Calu3 (cell line): ENCODE measurements around the gene MECR. TPM values are rescaled to one million over a fixed set of nuclear protein-coding genes. Genes with fewer than 3 reads are reported as not detected.

Experiments
- BruUV-seq: library from RNA; stranded (reverse); fragments of 400-500 nt; replicated peaks from 2 replicates; lab custom pipeline; 2021; lab: Mats Ljungman, UMichigan
- CTCF ChIA-PET: fragments of 300-600 bp; sonication (Branson Sonifier 250); formaldehyde crosslinking; loops from one replicate; lab custom pipeline; 2022; ENCODE audit warnings: antibody characterized with exemption; lab: Charles Lee
- DNase-seq: peaks from one replicate; pipeline ENCODE4 v3.0.0; 2022
- H3K27ac Mint-ChIP-seq: one replicate; pipeline ENCODE4 v1.8.0; 2022; ENCODE audit warnings: mixed read lengths; ENCODE audit not compliant: unreplicated experiment
- H3K27me3 Mint-ChIP-seq: one replicate; pipeline ENCODE4 v1.8.0; 2022; ENCODE audit warnings: mixed read lengths; ENCODE audit not compliant: unreplicated experiment
- H3K36me3 Mint-ChIP-seq: one replicate; pipeline ENCODE4 v1.8.0; 2022; ENCODE audit warnings: mild to moderate bottlenecking, moderate library complexity, mixed read lengths; ENCODE audit not compliant: insufficient read depth, unreplicated experiment
- H3K4me1 Mint-ChIP-seq: one replicate; pipeline ENCODE4 v1.8.0; 2022; ENCODE audit warnings: mild to moderate bottlenecking, low read depth, mixed read lengths; ENCODE audit not compliant: unreplicated experiment
- H3K4me3 Mint-ChIP-seq: one replicate; pipeline ENCODE4 v1.8.0; 2022; ENCODE audit warnings: mild to moderate bottlenecking, low read depth, moderate library complexity, mixed read lengths; ENCODE audit not compliant: unreplicated experiment
- H3K9me3 Mint-ChIP-seq: one replicate; pipeline ENCODE4 v1.8.0; 2022; ENCODE audit warnings: low read depth, mixed read lengths; ENCODE audit not compliant: unreplicated experiment
- intact Hi-C: fragments of 100-400 bp; cut with micrococcal nuclease; formaldehyde crosslinking; loops from one replicate; pipeline ENCODE4 v1.10.0; 2022; ENCODE audit not compliant: unreplicated experiment
- total RNA-seq: library from RNA; stranded (reverse); gene quantifications from 2 replicates; pipeline ENCODE4 v1.2.3, GENCODE V29; 2022
- TF ChIP-seq, protein P1 (sequence below): fragments of 200-600 bp; IDR thresholded peaks from one replicate; pipeline ENCODE4 v1.8.0; 2022; ENCODE audit warnings: antibody characterized with exemption; ENCODE audit not compliant: unreplicated experiment

Gene MECR
- total RNA-seq, 1 experiment from 2014 or later, result 46.8 TPM

DNA sequence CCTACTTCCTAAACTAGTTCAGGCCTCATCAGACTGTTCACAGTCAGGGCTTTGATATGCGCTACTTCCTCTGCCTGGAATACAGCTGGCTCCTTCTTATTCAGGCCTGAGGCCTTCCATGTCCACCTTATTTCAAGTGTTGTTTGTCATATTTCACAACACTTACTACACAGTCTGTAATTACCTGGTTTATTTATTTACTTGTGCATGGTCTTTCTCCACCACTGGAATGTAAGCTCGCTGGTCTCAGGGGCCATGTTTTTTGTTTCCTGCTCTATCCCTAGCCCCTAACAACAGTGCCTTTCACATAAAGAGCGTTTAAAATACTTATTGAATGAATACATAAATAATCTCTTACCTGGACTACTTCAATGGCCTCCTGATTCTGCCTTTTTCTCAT is 44.5 kb downstream of the MECR start:
- BruUV-seq, result no TSS peak
- H3K4me1 Mint-ChIP-seq, result peaks cover 10% of the 10 kb centered on the region
- no peak overlapping the region for H3K4me3 Mint-ChIP-seq
- no peak for DNase-seq
- CTCF ChIA-PET, result no interaction called here
- intact Hi-C loops, result no loop called here
- peaks cover 13% of the 10 kb centered on the region for H3K36me3 Mint-ChIP-seq
- H3K9me3 Mint-ChIP-seq, result no peaks in the 10 kb centered on the region
- H3K27me3 Mint-ChIP-seq, result no peaks in the 10 kb centered on the region
- peak overlapping the region; percentile 22 for H3K27ac Mint-ChIP-seq
- TF ChIP-seq, protein P1, sequence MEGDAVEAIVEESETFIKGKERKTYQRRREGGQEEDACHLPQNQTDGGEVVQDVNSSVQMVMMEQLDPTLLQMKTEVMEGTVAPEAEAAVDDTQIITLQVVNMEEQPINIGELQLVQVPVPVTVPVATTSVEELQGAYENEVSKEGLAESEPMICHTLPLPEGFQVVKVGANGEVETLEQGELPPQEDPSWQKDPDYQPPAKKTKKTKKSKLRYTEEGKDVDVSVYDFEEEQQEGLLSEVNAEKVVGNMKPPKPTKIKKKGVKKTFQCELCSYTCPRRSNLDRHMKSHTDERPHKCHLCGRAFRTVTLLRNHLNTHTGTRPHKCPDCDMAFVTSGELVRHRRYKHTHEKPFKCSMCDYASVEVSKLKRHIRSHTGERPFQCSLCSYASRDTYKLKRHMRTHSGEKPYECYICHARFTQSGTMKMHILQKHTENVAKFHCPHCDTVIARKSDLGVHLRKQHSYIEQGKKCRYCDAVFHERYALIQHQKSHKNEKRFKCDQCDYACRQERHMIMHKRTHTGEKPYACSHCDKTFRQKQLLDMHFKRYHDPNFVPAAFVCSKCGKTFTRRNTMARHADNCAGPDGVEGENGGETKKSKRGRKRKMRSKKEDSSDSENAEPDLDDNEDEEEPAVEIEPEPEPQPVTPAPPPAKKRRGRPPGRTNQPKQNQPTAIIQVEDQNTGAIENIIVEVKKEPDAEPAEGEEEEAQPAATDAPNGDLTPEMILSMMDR, result no peak

DNA sequence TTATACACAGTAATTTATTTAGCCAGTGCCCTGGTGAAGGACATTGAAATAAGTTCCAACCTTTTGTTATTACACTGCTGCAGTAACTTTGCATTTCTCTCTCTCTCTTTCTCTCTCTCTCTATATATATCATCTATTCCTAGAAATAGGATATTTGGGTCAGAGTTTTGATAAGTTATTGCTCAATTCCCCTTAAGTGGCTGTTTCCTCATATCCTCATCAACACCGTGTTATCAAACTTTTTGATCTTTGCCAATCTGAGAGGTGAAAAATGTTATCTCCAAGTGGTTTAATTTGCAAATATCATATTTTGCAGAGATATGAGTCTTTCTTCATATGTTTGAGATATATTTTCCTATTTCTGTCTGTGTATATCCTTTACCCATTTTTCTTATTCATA is 47.4 kb downstream of the MECR start:
- peaks cover 41% of the 10 kb centered on the region for H3K36me3 Mint-ChIP-seq

GRCh38 chr1:29181413-29182225 is 49.1 kb downstream of the MECR start, which contains the start of gene SRSF4:
Gene SRSF4 (minus strand): TSS chr1:29181900. CDS start chr1:29181752, 148 bp downstream.
- peak within 1 kb of the TSS; percentile 86 for H3K27ac Mint-ChIP-seq
- CTCF ChIA-PET, result interaction anchor here (0.8 to 3.2 kb wide), 4 partner anchors 13 to 300 kb away, joined by 4 to 31 read pairs (median 10); no protein-coding TSS in a partner anchor
- no peaks in the 10 kb centered on the region for H3K9me3 Mint-ChIP-seq
- peaks cover 28% of the 10 kb centered on the region for H3K4me1 Mint-ChIP-seq
- DNase-seq, result peak; percentile 99
- BruUV-seq, result no TSS peak
- peak within 1 kb of the TSS; percentile 90 for H3K4me3 Mint-ChIP-seq
- TF ChIP-seq, protein P1, result peak; percentile 76
- no peaks in the 10 kb centered on the region for H3K27me3 Mint-ChIP-seq
- peaks cover 53% of the 10 kb centered on the region for H3K36me3 Mint-ChIP-seq
- intact Hi-C loops, result no loop called here

More for the DNA sequence above, 47.4 kb downstream of the MECR start:
- no peak for DNase-seq
- Mint-ChIP-seq H3K9me3 (no peaks in the 10 kb centered on the region), H3K4me3 (peak overlapping the region; percentile 90), H3K4me1 (peaks cover 28% of the 10 kb centered on the region), H3K27ac (no peak overlapping the region), H3K27me3 (no peaks in the 10 kb centered on the region)
- intact Hi-C loops, result no loop called here
- CTCF ChIA-PET, result interaction anchor here (0.6 to 3.2 kb wide), 4 partner anchors 9 to 139 kb away, joined by 3 to 31 read pairs (median 4); no protein-coding TSS in a partner anchor
- no TSS peak for BruUV-seq
- TF ChIP-seq, protein P1, result no peak

DNA sequence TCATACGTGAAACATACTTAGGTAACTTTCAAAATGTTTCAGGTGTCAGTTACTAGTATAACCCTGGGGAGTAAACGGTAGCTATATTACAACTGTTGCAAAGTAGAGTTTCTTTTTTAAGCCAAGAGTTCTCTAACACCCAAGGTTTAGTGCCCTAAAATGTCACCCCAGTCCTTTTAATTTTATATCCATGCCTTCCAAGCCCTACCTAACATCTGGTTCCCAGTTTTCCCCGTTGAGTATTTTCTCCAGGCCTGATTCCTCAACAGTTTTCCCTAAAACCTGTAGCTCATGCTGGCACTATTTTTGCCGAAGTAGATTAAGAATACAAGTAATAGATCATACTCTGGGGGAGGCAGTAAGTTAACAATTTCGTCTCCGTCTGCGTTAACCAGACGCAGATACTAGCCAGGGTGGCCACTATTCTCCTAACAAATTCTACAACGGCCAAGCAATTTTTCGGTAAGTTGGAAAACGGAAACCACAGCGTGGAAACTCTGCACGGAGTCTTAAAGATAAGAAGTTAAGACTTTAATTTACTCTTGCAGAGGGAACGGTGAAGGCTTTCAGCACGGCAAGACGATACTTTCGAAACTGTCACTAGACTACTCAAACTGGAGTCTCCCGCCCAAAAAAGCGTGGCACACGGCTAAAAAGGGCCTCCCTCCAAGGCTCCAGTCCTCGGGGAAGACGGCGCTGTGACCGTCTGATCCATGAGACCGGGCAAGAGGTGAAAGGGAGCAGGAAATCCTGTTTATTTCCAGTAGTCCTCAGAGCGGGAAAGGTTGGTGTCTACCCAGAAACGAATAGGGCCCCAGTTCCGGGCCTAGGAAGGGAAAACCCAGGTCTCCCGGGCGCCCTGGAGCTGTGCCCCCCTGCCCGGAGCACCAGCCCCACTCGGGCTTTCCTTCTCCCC is 50.0 kb downstream of the MECR start:
- peak overlapping the region; percentile 86 for H3K27ac Mint-ChIP-seq
- TF ChIP-seq, protein P1, result no peak
- H3K4me1 Mint-ChIP-seq, result peaks cover 19% of the 10 kb centered on the region
- CTCF ChIA-PET, result interaction anchor here (0.6 to 3.2 kb wide), 3 partner anchors 17 to 67 kb away, joined by 4 to 31 read pairs (median 14); no protein-coding TSS in a partner anchor
- H3K9me3 Mint-ChIP-seq, result no peaks in the 10 kb centered on the region
- H3K4me3 Mint-ChIP-seq, result peak overlapping the region; percentile 90
- intact Hi-C loops, result no loop called here
- no peak for DNase-seq
- no TSS peak for BruUV-seq
- no peaks in the 10 kb centered on the region for H3K27me3 Mint-ChIP-seq
- H3K36me3 Mint-ChIP-seq, result peaks cover 62% of the 10 kb centered on the region
